GM18870 (cell line): ENCODE measurements around the gene FOXK2.

ENCODE experiments used
- ATAC-seq: cut with Tn5 transposase; IDR thresholded peaks from one replicate; pipeline ENCODE4 v1.9.1; 2021; ENCODE audit warnings: moderate library complexity; ENCODE audit not compliant: unreplicated experiment

Gene FOXK2

DNA sequence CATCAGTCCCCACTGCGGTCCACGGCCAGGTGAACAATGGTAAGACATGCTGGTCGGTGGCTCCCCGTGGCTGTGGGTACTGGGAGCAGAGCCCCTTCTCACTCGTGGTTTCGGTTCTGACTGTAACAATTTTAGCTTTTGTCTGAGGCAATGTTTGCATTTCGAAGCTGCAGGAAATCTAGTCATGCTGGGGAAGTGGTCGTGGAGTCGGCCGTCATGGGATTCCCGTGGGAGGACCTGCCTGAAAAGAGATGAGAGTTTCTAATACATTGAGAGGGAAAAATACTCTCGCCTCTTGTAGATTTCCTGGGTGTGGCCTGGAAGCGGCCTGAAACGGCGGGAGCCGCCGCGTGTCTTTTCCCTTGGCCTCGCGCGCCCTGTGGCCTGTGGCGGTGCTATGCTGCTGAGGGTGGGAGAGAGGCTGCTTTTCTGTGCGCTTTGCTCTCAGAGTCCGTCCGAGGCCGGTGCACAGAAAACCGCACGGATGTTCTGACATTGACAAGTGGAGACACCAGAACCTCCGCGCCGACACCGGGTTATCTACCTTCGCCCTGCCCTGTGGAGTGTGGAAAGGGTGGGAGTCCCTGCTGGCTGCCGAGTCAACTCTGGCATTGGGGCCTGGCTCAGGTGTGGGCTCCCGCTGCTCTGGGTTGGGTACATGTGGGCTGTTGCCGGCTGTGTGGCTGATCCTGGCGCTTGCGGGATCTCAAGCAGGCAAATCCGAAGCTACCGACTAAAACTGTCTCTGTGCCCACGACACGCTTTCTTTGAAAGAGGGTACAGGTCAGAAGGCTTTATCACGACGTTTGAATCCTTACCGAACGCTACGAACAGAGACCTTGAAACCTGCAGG is 67.9 kb downstream of the FOXK2 start:
- no peak for ATAC-seq

DNA sequence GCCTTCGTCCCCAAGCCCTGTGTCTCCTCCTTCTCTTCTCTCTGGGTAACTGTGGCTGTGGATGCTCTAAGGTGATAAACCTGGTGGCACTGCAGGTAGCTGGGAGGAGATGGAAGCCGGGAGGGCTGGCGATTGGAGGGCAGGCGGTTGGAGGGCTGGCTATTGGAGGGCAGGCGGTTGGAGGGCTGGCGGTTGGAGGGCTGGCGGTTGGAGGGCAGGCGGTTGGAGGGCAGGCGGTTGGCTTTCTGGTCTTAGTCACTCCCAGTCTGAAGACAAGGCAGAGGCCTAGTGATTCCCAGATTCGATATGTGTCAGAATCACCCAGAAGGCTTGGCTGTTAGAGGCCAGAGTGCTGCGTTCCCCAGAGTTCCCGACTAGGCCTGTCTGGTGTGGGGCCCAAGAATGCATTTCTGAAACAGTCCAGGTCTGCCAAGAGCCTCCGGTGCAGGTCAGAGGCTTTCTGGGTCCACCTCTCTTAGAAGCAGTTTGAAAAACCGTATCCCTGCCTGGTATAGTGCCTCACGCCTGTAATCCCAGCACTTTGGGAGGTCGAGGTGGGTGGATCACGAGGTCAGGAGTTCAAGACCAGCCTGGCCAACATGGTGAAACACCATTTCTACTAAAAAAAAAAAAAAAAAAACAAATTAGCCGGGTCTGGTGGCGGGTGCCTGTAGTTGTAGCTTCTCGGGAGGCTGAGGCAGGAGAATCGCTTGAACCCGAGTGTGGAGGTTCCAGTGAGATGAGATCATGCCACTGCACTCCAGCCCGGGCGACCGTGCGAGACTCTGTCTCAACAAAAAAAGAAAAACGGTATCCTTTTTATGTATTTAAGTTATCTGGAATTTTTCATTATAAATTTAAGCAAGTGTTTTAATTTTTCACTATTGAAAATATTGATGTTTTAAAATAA is 69.0 kb downstream of the FOXK2 start:
- no peak for ATAC-seq

- no peak for ATAC-seq
Observed at GRCh38 chr17:82589851-82590180, 70.3 kb downstream of the FOXK2 start.

DNA sequence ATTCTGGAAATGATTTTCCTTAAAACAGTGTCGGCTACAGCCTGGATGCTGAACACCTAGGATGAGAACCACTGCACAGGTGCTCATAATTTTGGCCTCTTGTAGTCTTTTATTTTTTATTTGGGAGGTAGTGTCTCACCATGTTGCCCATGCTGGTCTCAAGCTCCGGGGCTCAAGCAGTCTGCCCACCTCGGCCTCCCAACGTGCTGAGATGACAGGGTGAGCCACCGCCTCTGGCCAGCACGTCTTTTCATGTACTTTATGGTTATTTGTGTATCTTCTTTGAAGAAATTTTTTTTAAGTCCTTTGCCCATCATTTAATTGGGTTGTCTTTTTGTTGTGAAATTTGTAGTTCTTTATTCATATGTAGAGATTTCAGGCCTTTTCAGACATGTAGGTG is 70.7 kb downstream of the FOXK2 start:
- ATAC-seq: no peak

GRCh38 chr17:82590881-82591539 is 71.5 kb downstream of the FOXK2 start:
- ATAC-seq: no peak

DNA sequence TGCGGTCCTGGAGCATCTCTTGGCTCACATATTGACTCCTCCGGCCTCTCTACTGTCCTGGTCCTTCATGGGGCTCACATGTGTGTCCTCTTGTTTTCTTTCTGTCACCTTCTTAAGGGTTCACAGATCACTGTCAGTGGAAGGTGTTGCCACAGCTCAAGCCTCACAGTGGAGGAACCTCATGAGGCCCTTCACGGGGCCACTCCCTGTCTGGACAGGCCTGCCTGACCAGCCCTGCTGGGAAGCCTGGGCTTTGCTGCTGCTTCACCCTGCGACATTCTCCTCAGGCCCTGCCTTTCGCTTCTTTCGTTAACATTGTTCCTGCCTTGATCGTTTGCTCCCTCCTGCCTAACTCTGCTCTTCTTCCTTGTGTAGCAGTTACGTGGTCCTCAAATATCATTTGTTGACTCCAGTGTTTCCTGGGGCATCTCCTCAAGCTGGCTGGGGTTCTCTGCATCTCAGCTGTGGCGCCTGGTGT is 72.8 kb downstream of the FOXK2 start:
- no peak for ATAC-seq

DNA sequence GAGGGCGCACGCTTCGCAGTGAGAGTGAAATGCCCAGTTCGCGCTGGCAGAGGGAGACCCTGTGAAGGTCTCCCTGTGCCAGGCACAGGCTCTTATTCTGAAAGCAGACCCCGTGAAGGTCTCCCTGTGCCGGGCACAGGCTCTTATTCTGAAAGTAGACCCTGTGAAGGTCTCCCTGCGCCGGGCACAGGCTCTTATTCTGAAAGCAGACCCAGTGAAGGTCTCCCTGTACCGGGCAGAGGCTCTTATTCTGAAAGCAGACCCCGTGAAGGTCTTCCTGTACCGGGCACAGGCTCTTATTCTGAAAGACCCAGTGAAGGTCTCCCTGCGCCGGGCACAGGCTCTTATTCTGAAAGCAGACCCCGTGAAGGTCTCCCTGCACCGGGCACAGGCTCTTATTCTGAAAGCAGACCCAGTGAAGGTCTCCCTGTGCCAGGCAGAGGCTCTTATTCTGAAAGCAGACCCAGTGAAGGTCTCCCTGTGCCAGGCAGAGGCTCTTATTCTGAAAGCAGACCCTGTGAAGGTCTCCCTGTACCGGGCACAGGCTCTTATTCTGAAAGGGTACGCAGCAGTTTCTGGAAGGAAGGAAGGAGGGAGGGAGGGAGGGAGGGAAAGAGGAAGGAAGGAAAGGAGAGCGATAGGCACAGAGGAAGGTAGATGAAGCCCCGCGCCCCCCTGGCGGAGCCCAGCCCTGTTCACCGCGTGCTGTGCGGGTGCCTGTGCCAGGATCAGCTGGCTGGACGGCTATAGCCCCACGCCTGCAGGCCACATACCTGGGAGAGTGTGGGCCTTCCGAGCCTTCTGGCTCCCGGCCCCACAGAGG is 73.4 kb downstream of the FOXK2 start:
- no peak for ATAC-seq

DNA sequence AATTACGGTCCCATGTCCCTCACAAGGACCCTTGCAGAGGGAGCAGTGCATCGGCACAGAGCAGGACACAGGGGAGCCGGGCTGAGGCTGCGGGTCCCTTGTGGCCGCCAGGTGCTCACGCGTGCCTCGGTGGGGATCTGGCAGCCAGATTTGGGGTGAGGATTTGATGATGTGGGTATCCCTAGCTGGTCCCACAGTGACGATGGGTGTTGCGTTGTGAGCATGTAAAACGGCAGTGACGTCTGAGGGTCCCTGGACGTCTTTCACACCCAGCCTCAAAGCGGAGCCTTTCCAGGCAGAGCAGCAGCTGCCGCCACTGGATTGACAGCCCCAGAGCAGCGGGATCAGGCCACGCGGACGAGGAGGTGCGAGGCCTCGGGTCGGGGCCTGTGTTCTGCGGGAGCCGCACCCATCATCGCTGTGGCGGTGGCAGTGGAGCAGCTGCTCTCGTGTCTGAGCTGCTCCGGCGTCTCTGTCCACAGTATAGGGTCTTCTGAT is 74.1 kb downstream of the FOXK2 start:
- ATAC-seq: no peak

DNA sequence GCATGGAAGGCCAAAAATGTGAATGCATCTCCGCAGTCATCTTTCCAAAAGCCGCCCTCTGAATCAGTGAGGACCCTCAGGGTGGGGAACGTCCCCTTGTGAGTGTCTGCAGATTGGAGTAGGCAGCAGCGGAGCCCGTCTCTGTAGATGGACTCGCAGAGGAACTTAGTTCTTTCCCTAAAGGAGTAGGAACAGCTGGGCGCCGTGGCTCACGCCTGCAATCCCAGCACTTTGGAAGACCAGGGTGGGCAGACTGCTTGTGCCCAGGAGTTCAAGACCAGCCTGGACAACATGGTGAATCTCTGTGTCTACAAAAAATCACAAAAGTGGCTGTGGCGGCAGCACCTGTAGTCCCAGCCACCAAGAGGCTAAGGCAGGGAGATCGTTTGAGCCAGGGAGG is 75.0 kb downstream of the FOXK2 start:
- ATAC-seq: no peak

- no peak for ATAC-seq
Observed at GRCh38 chr17:82595893-82596292, 76.4 kb downstream of the FOXK2 start.

- no peak for ATAC-seq
Observed at GRCh38 chr17:82596296-82596695, 76.8 kb downstream of the FOXK2 start.

DNA sequence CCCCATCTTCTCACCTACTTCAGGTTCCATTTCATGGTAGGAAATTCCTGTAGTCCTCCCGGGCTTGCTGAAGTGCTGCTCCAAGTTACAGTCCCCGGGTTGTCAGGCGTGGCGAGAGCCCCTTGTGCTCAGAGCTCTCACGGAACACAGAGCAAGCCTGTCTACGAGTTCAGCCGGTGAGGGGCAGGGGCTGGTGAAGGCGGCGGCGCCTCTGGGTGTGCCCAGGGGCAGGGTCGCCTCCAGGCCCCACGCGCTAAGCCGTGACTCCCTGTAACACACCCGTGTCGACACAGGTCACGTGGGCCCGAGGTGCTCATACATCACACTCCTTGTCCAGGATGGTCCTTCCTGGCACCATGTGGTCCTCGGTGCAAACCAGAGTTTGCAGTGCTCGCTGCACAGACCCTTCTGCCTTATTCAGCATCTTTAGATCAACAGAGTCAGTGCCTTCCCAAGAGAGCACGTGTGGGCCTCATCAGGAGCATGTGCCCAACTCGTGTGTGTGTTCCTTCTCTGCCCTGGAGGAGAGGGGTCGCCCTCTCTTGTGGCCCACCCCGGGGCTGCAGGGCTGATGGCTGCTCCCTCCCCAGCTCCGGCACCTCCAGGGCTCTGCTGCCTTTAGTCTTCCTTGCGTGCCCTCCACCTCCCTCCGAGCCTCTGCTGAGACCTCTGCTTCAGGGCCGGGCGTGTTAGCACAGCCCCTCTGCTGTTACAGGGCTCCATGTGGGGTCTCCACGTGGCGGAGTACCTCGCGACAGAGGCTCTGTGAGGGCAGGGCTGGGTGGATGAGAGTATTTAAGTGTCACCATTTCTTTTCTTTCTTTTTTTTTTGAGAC is 77.5 kb downstream of the FOXK2 start:
- no peak for ATAC-seq

DNA sequence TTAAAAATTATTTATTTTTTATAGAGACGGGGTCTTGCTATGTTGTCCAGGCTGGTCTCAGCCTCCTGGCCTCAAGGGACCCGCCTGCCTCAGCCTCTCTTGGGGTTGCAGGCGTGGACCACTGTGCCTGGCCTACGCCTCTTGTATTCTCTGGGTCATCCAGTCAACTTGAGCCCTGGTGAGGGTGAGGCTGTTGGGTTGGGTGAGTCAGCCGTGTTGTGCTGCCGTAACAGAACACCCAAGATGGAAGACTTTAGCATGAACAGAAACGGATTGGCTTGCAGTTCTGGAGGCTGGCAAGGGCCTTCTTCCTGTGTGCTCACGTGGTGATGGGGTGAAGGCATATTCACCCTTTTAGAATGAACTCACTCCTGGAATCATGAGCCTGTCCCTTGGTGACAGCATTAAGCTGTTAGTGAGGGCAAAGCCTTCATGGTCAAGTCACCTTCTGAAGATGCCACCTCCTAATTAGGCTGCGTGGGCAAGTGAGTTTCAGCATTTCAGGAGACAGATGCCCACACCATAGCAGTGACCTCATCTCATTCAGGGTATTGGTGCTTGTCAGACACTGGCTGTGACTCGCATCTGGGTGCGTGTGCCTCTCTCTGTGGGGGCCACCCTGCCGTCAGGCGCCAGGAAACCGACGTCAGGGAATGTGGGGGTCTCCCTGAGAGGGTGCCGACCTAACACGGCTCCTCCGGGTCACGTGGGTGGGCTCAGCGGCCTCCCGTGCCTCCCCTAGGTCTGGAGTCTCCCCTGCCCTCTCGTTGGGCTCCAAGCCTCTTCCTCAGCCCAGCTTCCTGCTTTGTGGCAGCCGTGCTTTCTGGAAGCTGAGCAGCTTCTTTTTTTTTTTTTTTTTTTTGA is 79.0 kb downstream of the FOXK2 start:
- ATAC-seq: no peak

- ATAC-seq: no peak
Observed at GRCh38 chr17:82599674-82600661, 80.4 kb downstream of the FOXK2 start.

- ATAC-seq: no peak
Observed at GRCh38 chr17:82600731-82601446, 81.4 kb downstream of the FOXK2 start.

GRCh38 chr17:82601447-82602000 is 82.0 kb downstream of the FOXK2 start:
- no peak for ATAC-seq
